Measurements from ENCODE around the gene OGFOD2. TPM values are rescaled to one million over a fixed set of nuclear protein-coding genes. Genes with fewer than 3 reads are reported as not detected.

The OGFOD2 gene
- total and polyA plus RNA-seq, 2 of the 13 experiments (the other 11 are each of a cell fraction or from before 2014, with no cell fraction given) = 13.2 to 14.6 TPM

GRCh38 chr12:122984612-122985337 lies 9.7 kb downstream of the OGFOD2 start (continued):
- TF ChIP-seq ATF2 (CRISPR knock-in tag; IDR thresholded peaks at IDR 0.05) = 0 out of 2 replicates have a peak, but pooled peaks have one; percentile 42
- 0 out of 2 replicates have a peak, but pooled peaks have one; percentile 42 for TF ChIP-seq CREB3 (CRISPR knock-in tag; IDR thresholded peaks at IDR 0.05)
- 0 out of 2 replicates have a peak, but pooled peaks have one; percentile 91 for TF ChIP-seq ELF4 (CRISPR knock-in tag; IDR thresholded peaks at IDR 0.05; ENCODE audit: borderline replicate concordance)
- TF ChIP-seq SP5 (CRISPR knock-in tag; IDR thresholded peaks at IDR 0.05; ENCODE audit: borderline replicate concordance, low read depth) = peak; percentile 38; the same call in 1 of the 2 replicates
- peak; percentile 73; the same call in 1 of the 2 replicates for TF ChIP-seq GMEB1 (CRISPR knock-in tag; IDR thresholded peaks at IDR 0.05; ENCODE audit: borderline replicate concordance)
- 0 out of 2 replicates have a peak, but pooled peaks have one; percentile 29 for TF ChIP-seq RNF2 (conservative IDR thresholded peaks at IDR 0.05; ENCODE audit: low read depth)
- TF ChIP-seq FUBP1 (CRISPR knock-in tag; IDR thresholded peaks at IDR 0.05; ENCODE audit: borderline replicate concordance) = no peak
- TF ChIP-seq TAF15 (IDR thresholded peaks at IDR 0.05; ENCODE audit: low read depth, low read length, poor library complexity, severe bottlenecking) = no peak
- no peak; the same call in 1 of the 2 replicates for TF ChIP-seq ZBTB4 (CRISPR knock-in tag; IDR thresholded peaks at IDR 0.05; ENCODE audit: borderline replicate concordance)
- no peak for TF ChIP-seq ZNF781 (CRISPR knock-in tag; IDR thresholded peaks at IDR 0.05; ENCODE audit: borderline replicate concordance, not compliant biosample characterization)
- TF ChIP-seq ZNF616 (CRISPR knock-in tag; IDR thresholded peaks at IDR 0.05; ENCODE audit: low read depth) = no peak
- TF ChIP-seq SMARCE1 (IDR thresholded peaks at IDR 0.05; ENCODE audit: borderline replicate concordance) = no peak
- TF ChIP-seq ZSCAN20 (CRISPR knock-in tag; IDR thresholded peaks at IDR 0.05; ENCODE audit: borderline replicate concordance) = no peak
- no peak for TF ChIP-seq CENPT (CRISPR knock-in tag; IDR thresholded peaks at IDR 0.05; ENCODE audit: low read depth)
- TF ChIP-seq MED1 (CRISPR knock-in tag; IDR thresholded peaks at IDR 0.05) = peak; percentile 86
- TF ChIP-seq ZBTB2 (CRISPR knock-in tag; IDR thresholded peaks at IDR 0.05; ENCODE audit: low read depth) = no peak

Data from HepG2 (cell line).